ENCODE results near the gene OAT.

Gene OAT

GRCh38 chr10:124422742-124423141 lies 4.0 kb upstream of the OAT start:
- no peak for ATAC-seq
- TF ChIP-seq TCF4 (CRISPR knock-in tag; IDR thresholded peaks at IDR 0.05; ENCODE audit: borderline replicate concordance) = no peak
- no peak for TF ChIP-seq PPARA (CRISPR knock-in tag; IDR thresholded peaks at IDR 0.05; ENCODE audit: borderline replicate concordance)
- no peak for TF ChIP-seq PATZ1 (CRISPR knock-in tag; IDR thresholded peaks at IDR 0.05; ENCODE audit: borderline replicate concordance)
- no peak for TF ChIP-seq TSHZ2 (CRISPR knock-in tag; IDR thresholded peaks at IDR 0.05)
- no peak for TF ChIP-seq RARB (CRISPR knock-in tag; IDR thresholded peaks at IDR 0.05)
- no peak for TF ChIP-seq ZC3H10 (CRISPR knock-in tag; IDR thresholded peaks at IDR 0.05)
- TF ChIP-seq GLIS3 (CRISPR knock-in tag; IDR thresholded peaks at IDR 0.05) = no peak
- no peak for TF ChIP-seq CSDC2 (CRISPR knock-in tag; IDR thresholded peaks at IDR 0.05)
- no peak for TF ChIP-seq CSRNP3 (CRISPR knock-in tag; IDR thresholded peaks at IDR 0.05)
- TF ChIP-seq OSR1 (CRISPR knock-in tag; IDR thresholded peaks at IDR 0.05) = no peak
- TF ChIP-seq ARNTL (CRISPR knock-in tag; IDR thresholded peaks at IDR 0.05; ENCODE audit: borderline replicate concordance, low read depth) = no peak
- TF ChIP-seq ZFP30 (CRISPR knock-in tag; IDR thresholded peaks at IDR 0.05) = no peak
- no peak for TF ChIP-seq ZNF8 (CRISPR knock-in tag; IDR thresholded peaks at IDR 0.05)
- no peak for TF ChIP-seq ZFP3 (CRISPR knock-in tag; IDR thresholded peaks at IDR 0.05)
- no peak for TF ChIP-seq TOX (CRISPR knock-in tag; IDR thresholded peaks at IDR 0.05; ENCODE audit: borderline replicate concordance)
- TF ChIP-seq ISL1 (CRISPR knock-in tag; IDR thresholded peaks at IDR 0.05) = no peak
- no peak for TF ChIP-seq BACH2 (CRISPR knock-in tag; IDR thresholded peaks at IDR 0.05; ENCODE audit: borderline replicate concordance)

- TF ChIP-seq CSRNP3 (CRISPR knock-in tag; IDR thresholded peaks at IDR 0.05) (no peak), POU6F1 (CRISPR knock-in tag; IDR thresholded peaks at IDR 0.05; ENCODE audit: borderline replicate concordance, low read depth) (no peak), PPARA (CRISPR knock-in tag; IDR thresholded peaks at IDR 0.05; ENCODE audit: borderline replicate concordance) (no peak), TSHZ2 (CRISPR knock-in tag; IDR thresholded peaks at IDR 0.05) (no peak), ESRRG (CRISPR knock-in tag; IDR thresholded peaks at IDR 0.05) (no peak), ISL1 (CRISPR knock-in tag; IDR thresholded peaks at IDR 0.05) (no peak), TOX (CRISPR knock-in tag; IDR thresholded peaks at IDR 0.05; ENCODE audit: borderline replicate concordance) (no peak), RARB (CRISPR knock-in tag; IDR thresholded peaks at IDR 0.05) (no peak), CREB5 (CRISPR knock-in tag; IDR thresholded peaks at IDR 0.05; ENCODE audit: low read depth) (no peak), GLIS3 (CRISPR knock-in tag; IDR thresholded peaks at IDR 0.05) (no peak), OSR1 (CRISPR knock-in tag; IDR thresholded peaks at IDR 0.05) (no peak), CSDC2 (CRISPR knock-in tag; IDR thresholded peaks at IDR 0.05) (no peak), ZFP3 (CRISPR knock-in tag; IDR thresholded peaks at IDR 0.05) (no peak)
- ATAC-seq = no peak
Measured at GRCh38 chr10:124420254-124420653, 1.5 kb upstream of the OAT start.

All from SK-N-SH treated with all-trans-retinoic acid at 6 μM for 48 hours (cell line).